Fibroblast of lung (primary cell): Measurements from ENCODE around the gene DUXB. TPM values are rescaled to one million over a fixed set of nuclear protein-coding genes. Genes with fewer than 3 reads are reported as not detected.
A peak's percentile ranks its signal among the peaks of the same experiment; 100 is the strongest.

Experiments used
- DNase-seq, 2 donors: peaks; one replicate each; pipeline versions ENCODE4 v3.0.0 to v3.0.0-alpha.2; 2010; ENCODE audit warnings: low read depth in 2 of 2
- H2AFZ ChIP-seq: 2 replicates; pipeline ENCODE4 v1.5.1; 2012; ENCODE audit warnings: low read length, control low read depth, inconsistent platforms
- H3K27ac ChIP-seq: 2 replicates; pipeline ENCODE4 v1.5.1; 2011; ENCODE audit warnings: low read length, control low read depth; ENCODE audit not compliant: insufficient read depth
- H3K27me3 ChIP-seq: 2 replicates; pipeline ENCODE4 v1.5.1; 2011; ENCODE audit warnings: mild to moderate bottlenecking, low read length; ENCODE audit not compliant: control insufficient read depth, insufficient read depth
- H3K36me3 ChIP-seq: 2 replicates; pipeline ENCODE4 v1.5.1; 2011; ENCODE audit warnings: low read length; ENCODE audit not compliant: control insufficient read depth, insufficient read depth
- H3K4me1 ChIP-seq: 2 replicates; pipeline ENCODE4 v1.5.1; 2011; ENCODE audit warnings: low read length; ENCODE audit not compliant: control insufficient read depth, insufficient read depth; ENCODE audit errors: extremely low read depth
- H3K4me2 ChIP-seq: 2 replicates; pipeline ENCODE4 v1.5.1; 2011; ENCODE audit warnings: low read length, control low read depth; ENCODE audit not compliant: insufficient read depth; ENCODE audit errors: extremely low read depth
- H3K4me3 ChIP-seq, 4 experiments: fragments of 200-600 bp in 1 of 4; sonication (generic) in 1 of 4; replicated peaks in 1 of 4; 2 replicates each; pipeline ENCODE4 v1.5.1; 2011 to 2016; ENCODE audit warnings: low read length in 4 of 4, low read depth in 3 of 4, mild to moderate bottlenecking in 3 of 4, control low read depth in 2 of 4, inconsistent platforms in 1 of 4, mixed read lengths in 1 of 4; ENCODE audit not compliant: insufficient read depth in 1 of 4; ENCODE audit errors: control extremely low read depth in 1 of 4
- H3K79me2 ChIP-seq: 2 replicates; pipeline ENCODE4 v1.5.1; 2012; ENCODE audit warnings: mild to moderate bottlenecking, low read length, inconsistent platforms; ENCODE audit not compliant: control insufficient read depth, insufficient read depth
- H3K9ac ChIP-seq: 2 replicates; pipeline ENCODE4 v1.5.1; 2011; ENCODE audit warnings: mild to moderate bottlenecking, low read length, control low read depth; ENCODE audit not compliant: insufficient read depth
- H3K9me3 ChIP-seq: 2 replicates; pipeline ENCODE4 v1.5.1; 2012; ENCODE audit warnings: low read depth, low read length; ENCODE audit not compliant: control insufficient read depth, insufficient read depth
- H4K20me1 ChIP-seq: 2 replicates; pipeline ENCODE4 v1.5.1; 2011; ENCODE audit warnings: low read length; ENCODE audit not compliant: control insufficient read depth, insufficient read depth; ENCODE audit errors: extremely low read depth
- EZH2 ChIP-seq: IDR thresholded peaks from 2 replicates; pipeline ENCODE4 v1.5.1; 2012; ENCODE audit warnings: low read length, control low read depth, mild to moderate bottlenecking; ENCODE audit errors: missing control alignments
- polyA plus RNA-seq, 2 donors: library from polyadenylated mRNA; depleted of rRNA in 1 of 2; stranded (reverse) in 1 of 2; unstranded in 1 of 2; fragments of >200 nt; gene quantifications; 2 replicates each; pipeline ENCODE4 v1.2.1, GENCODE V29; 2011 to 2012; ENCODE audit warnings: missing spikeins in 1 of 2
- total RNA-seq: library from RNA; depleted of rRNA; stranded (reverse); fragments of >200 nt; gene quantifications from 2 replicates; pipeline ENCODE4 v1.2.1, GENCODE V29; 2014
- TF ChIP-seq, protein P1 (sequence below), 2 donors: IDR thresholded peaks in 1 of 2; conservative IDR thresholded peaks in 1 of 2; 1 replicate in 1 of 2; 2 replicates in 1 of 2; pipeline ENCODE4 v1.5.1; 2011 to 2012; ENCODE audit warnings: low read length in 2 of 2, control low read depth in 1 of 2, inconsistent platforms in 1 of 2, low read depth in 1 of 2, mild to moderate bottlenecking in 1 of 2

The DUXB gene
- total and polyA plus RNA-seq, 2 donors (not counting 1 experiment from before 2014, with no cell fraction given): not detected

DNA sequence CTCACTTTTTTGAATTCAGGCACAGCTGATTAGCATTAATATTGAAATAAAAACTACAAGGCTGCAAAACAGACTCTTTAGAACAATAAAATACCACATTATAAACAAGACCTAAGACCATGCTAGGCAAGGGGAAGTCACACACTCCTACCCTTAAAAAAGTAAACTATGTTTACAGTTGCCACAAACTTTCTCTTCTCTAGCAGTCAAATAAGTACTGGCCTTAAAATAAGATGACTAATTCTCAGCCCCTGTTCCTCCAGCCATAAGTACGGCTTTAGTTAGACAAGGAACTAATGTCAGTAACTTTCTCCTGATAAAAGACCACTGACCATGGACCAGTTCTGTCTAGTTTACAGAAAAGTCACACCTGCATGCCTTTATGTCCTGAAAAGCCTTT is 44.6 kb upstream of the DUXB start:
- Histone ChIP-seq H3K27me3 (no peaks in the 10 kb centered on the region), H3K27ac (no peak overlapping the region), H3K9ac (no peak overlapping the region), H3K9me3 (no peaks in the 10 kb centered on the region), H3K4me3 (no peak overlapping the region), H3K36me3 (no peaks in the 10 kb centered on the region), H4K20me1 (no peaks in the 10 kb centered on the region), H3K4me2 (no peak overlapping the region), H3K4me1 (no peaks in the 10 kb centered on the region), H2AFZ (no peak overlapping the region), H3K79me2 (no peaks in the 10 kb centered on the region)
- TF ChIP-seq EZH2: no peak
- TF ChIP-seq, protein P1, sequence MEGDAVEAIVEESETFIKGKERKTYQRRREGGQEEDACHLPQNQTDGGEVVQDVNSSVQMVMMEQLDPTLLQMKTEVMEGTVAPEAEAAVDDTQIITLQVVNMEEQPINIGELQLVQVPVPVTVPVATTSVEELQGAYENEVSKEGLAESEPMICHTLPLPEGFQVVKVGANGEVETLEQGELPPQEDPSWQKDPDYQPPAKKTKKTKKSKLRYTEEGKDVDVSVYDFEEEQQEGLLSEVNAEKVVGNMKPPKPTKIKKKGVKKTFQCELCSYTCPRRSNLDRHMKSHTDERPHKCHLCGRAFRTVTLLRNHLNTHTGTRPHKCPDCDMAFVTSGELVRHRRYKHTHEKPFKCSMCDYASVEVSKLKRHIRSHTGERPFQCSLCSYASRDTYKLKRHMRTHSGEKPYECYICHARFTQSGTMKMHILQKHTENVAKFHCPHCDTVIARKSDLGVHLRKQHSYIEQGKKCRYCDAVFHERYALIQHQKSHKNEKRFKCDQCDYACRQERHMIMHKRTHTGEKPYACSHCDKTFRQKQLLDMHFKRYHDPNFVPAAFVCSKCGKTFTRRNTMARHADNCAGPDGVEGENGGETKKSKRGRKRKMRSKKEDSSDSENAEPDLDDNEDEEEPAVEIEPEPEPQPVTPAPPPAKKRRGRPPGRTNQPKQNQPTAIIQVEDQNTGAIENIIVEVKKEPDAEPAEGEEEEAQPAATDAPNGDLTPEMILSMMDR (conservative IDR thresholded peaks at IDR 0.05 in 1 of 2, IDR thresholded peaks at IDR 0.05 in 1 of 2; ENCODE audit: low read depth in 1 of 2, low read length in 2 of 2): no peak
- DNase-seq: no peak

DNA sequence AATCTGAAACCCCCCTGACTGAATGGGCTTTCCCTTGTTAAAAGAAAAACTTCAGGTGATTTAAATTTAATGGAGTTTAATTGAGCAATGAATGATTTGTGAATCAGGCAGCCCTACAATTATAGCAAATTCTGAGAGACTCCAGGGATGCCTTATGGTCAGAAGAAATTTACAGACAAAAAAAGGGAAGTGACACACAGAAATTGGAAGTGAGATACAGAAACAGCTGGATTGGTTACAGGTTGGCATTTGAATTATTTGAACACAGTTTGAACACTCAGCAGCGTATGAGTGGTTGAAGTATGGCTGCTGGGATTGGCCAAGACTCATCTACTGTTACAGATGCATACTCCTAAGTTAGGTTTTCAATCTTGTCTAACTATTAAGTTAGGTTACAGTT is 44.0 kb upstream of the DUXB start:
- Histone ChIP-seq H3K79me2 (no peaks in the 10 kb centered on the region), H3K4me2 (no peak overlapping the region), H3K36me3 (no peaks in the 10 kb centered on the region), H2AFZ (no peak overlapping the region), H3K9ac (no peak overlapping the region), H3K4me1 (no peaks in the 10 kb centered on the region), H4K20me1 (no peaks in the 10 kb centered on the region), H3K9me3 (no peaks in the 10 kb centered on the region), H3K27ac (no peak overlapping the region), H3K4me3 (no peak overlapping the region), H3K27me3 (no peaks in the 10 kb centered on the region)
- TF ChIP-seq EZH2: no peak
- TF ChIP-seq, protein P1 (conservative IDR thresholded peaks at IDR 0.05 in 1 of 2, IDR thresholded peaks at IDR 0.05 in 1 of 2; ENCODE audit: low read depth in 1 of 2, low read length in 2 of 2): no peak
- DNase-seq: no peak

DNA sequence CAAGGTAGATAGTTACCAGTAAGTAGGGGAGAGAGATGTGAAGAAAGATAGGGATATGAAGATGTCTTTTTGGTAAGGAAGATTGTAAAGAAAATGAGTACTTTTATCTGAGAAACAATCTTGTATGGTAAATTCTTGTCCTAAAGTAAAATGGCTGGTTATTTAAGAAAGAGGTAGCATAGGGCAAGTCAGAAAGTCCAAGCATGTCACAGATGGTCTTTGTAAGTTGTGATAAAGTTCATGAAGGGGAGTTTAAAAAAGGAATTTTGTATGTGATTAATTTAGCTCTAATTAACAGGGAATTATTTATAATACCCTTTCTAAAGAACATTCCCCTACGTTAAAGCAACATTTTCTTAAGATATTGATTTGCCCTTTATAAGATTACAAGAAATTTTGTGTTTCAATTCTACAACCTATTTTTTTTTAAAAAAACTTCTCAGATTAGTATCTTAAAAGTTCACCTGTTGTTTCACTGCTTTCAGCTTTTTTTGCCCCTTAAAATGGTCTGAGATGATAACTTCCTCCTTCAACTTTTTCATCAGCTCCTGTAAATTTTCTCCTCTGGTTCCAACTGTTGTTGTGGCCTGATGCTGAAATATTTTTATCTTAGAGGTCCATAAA is 41.3 kb upstream of the DUXB start:
- Histone ChIP-seq H3K79me2 (no peaks in the 10 kb centered on the region), H3K4me3 (no peak overlapping the region), H3K4me2 (no peak overlapping the region), H2AFZ (no peak overlapping the region), H3K4me1 (no peaks in the 10 kb centered on the region), H3K9ac (no peak overlapping the region), H3K9me3 (no peaks in the 10 kb centered on the region), H3K27ac (no peak overlapping the region), H3K36me3 (no peaks in the 10 kb centered on the region), H4K20me1 (no peaks in the 10 kb centered on the region), H3K27me3 (no peaks in the 10 kb centered on the region)
- peak in 1 of 2 donors; percentile 4 for DNase-seq
- no peak for TF ChIP-seq EZH2
- TF ChIP-seq, protein P1 (conservative IDR thresholded peaks at IDR 0.05 in 1 of 2, IDR thresholded peaks at IDR 0.05 in 1 of 2; ENCODE audit: low read depth in 1 of 2, low read length in 2 of 2): no peak
